ENCODE results near the gene FKBP5. TPM values are rescaled to one million over a fixed set of nuclear protein-coding genes. Genes with fewer than 3 reads are reported as not detected.

FKBP5 gene
- total and polyA plus RNA-seq, 12 donors: 19.7 to 234 (median 119) TPM

DNA sequence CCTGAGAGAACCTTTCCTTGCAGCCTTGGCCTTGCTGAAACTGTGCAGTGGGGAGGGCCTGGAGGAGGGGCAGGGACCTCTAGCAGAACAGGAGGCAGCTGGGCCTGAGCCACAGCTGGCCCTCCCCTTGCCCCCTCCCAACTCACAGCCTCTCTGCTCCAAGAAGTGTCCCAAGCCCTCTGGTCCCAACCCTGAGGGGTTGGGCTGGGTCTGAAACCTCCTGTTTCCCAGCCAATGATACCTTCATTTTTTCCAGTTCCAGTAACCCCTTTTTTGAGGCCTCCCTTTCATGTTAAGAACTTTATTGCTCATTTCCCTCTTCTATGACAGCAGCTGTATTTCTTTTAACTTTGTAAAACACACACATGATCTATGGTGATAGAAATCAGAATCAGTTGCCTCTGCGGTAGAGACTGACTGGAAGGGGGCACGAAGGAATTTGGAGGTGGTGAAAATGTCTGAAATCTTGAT is 30.2 kb upstream of the FKBP5 start:
- Histone ChIP-seq H3K4me1 (replicated peaks in 1 of 2) (peaks cover 26 to 58% of the 10 kb centered on the region in 2 donors), H3K36me3 (replicated peaks in 1 of 2) (no peaks in the 10 kb centered on the region), H3K27me3 (no peaks in the 10 kb centered on the region), H3K4me3 (peak overlapping the region in 1 of 4 donors; percentile 37), H3K27ac (peak overlapping the region; percentile 5 to 94 (median 67)), H3K9me3 (replicated peaks in 1 of 3) (no peaks in the 10 kb centered on the region)
- DNase-seq: no peak
- 56 to 75% (median 65%) methylated on average over 2 of the region's 2 CpGs for whole genome bisulfite sequencing, 4 donors
- no peak for TF ChIP-seq POLR2A (IDR thresholded peaks at IDR 0.05)
- TF ChIP-seq, protein P1, sequence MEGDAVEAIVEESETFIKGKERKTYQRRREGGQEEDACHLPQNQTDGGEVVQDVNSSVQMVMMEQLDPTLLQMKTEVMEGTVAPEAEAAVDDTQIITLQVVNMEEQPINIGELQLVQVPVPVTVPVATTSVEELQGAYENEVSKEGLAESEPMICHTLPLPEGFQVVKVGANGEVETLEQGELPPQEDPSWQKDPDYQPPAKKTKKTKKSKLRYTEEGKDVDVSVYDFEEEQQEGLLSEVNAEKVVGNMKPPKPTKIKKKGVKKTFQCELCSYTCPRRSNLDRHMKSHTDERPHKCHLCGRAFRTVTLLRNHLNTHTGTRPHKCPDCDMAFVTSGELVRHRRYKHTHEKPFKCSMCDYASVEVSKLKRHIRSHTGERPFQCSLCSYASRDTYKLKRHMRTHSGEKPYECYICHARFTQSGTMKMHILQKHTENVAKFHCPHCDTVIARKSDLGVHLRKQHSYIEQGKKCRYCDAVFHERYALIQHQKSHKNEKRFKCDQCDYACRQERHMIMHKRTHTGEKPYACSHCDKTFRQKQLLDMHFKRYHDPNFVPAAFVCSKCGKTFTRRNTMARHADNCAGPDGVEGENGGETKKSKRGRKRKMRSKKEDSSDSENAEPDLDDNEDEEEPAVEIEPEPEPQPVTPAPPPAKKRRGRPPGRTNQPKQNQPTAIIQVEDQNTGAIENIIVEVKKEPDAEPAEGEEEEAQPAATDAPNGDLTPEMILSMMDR (IDR thresholded peaks at IDR 0.05): no peak
- intact Hi-C loops (cut with DNase I): no loop called here

DNA sequence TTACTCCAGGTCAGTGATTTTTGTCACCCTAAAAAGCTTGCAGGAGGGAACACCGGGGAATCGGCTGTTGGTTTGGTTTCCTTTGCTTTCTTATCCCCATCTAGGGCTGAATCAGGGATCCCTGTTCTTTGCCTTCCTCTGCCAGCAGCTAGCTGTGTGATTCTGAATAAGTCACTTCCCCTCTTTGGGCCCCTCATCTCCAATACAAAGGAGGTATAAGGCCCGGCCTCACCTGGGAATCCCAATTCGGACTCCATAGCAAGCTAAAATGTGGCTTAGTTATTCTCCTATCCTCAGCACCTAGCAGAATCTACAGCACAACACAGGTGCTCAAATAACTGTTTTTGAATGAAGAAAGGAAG is 29.6 kb upstream of the FKBP5 start:
- no peaks in the 10 kb centered on the region for H3K27me3 ChIP-seq
- peak in 1 of 7 donors; percentile 1 for DNase-seq
- no peaks in the 10 kb centered on the region for H3K36me3 ChIP-seq (replicated peaks in 1 of 2)
- H3K9me3 ChIP-seq (replicated peaks in 1 of 3): no peaks in the 10 kb centered on the region
- 65 to 84% (median 80%) methylated on average over 3 to 4 of the region's 4 CpGs for WGBS, 4 donors
- H3K27ac ChIP-seq: peak overlapping the region in 3 of 5 donors; percentile 67 to 94 (median 80)
- H3K4me3 ChIP-seq: no peak overlapping the region
- TF ChIP-seq, protein P1 (IDR thresholded peaks at IDR 0.05): no peak
- no peak for TF ChIP-seq POLR2A (IDR thresholded peaks at IDR 0.05)
- intact Hi-C loops (cut with DNase I): no loop called here
- H3K4me1 ChIP-seq (replicated peaks in 1 of 2): peaks cover 26 to 52% of the 10 kb centered on the region in 2 donors

DNA sequence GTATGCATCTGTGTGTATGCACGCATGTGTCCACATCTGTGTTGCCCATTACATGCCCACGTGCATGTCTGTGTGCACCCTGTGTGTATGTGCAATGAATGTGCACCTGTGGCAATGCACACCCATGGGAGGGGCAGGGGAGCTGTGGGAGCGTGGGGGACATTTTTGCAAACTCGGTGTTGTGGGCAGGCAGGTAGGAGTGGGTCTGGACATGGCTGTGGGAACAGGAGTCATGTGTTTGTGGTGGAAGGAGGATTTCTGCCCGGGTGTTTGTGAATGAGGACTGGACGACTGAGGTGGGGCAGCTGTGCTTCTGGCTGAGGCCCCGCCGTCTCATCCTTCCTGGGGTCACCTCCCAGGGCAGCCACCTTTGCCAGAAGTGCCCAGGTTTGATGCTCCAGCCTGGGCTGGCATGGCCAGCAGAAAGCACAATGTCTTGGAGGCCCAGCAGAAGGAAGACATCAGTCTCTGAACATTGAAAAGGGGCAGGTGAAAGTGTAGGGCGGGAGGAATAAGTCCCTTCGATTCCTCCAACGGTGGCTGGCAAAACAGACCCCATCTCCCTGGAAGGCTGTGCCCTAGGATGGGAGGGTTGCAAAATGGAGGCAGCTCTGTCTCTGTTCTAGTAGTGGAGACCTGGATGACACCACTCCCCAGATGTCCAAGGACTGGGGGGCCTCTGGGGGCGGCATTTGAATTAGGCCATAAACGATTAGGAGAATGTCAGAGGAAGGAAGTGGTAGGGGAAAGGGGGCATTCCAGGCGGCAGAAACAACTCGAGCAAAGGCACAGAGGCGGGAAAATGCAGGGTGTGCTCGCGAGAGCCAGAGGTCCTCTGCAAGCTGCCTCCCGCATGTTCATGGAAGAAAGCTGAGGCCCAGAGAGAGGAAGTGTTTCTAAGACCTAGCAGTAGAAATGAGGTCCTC is 29.0 kb upstream of the FKBP5 start:
- DNase-seq: peak in 1 of 7 donors; percentile 13
- no peak for TF ChIP-seq POLR2A (IDR thresholded peaks at IDR 0.05)
- TF ChIP-seq, protein P1 (IDR thresholded peaks at IDR 0.05): no peak
- WGBS, 4 donors: 69 to 77% (median 75%) methylated on average over 19 of the region's 19 CpGs
- H3K27ac ChIP-seq: peak overlapping the region in 2 of 5 donors; percentile 80 to 94
- no peaks in the 10 kb centered on the region for H3K9me3 ChIP-seq (replicated peaks in 1 of 3)
- H3K36me3 ChIP-seq (replicated peaks in 1 of 2): no peaks in the 10 kb centered on the region
- no peak overlapping the region for H3K4me3 ChIP-seq
- no peaks in the 10 kb centered on the region for H3K27me3 ChIP-seq
- intact Hi-C loops (cut with DNase I): no loop called here
- H3K4me1 ChIP-seq (replicated peaks in 1 of 2): peaks cover 25 to 46% of the 10 kb centered on the region in 2 donors

DNA sequence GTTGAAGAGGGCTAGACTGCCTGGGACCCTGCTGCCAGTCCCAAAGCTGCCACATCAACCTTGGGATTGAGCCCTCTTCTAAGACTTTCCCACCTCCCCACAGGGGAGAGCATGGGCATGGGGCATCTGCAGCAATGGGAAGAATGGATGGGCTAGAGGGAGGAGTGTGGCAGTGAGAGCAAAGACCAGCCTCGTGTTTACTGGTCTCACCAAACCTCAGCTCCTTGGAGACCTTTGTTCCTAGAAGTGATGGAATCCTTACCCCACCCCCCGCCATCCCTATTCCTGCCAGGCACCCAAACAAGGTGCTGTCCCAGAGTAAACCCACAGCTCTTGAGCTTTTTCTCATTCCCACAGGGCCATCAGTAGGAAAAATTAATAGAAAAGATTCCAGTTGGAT is 28.1 kb upstream of the FKBP5 start:
- Histone ChIP-seq H3K4me1 (replicated peaks in 1 of 2) (peaks cover 19 to 38% of the 10 kb centered on the region in 2 donors), H3K27ac (no peak overlapping the region), H3K4me3 (no peak overlapping the region), H3K9me3 (replicated peaks in 1 of 3) (no peaks in the 10 kb centered on the region), H3K27me3 (no peaks in the 10 kb centered on the region), H3K36me3 (replicated peaks in 1 of 2) (no peaks in the 10 kb centered on the region)
- intact Hi-C loops (cut with DNase I): no loop called here
- 83 to 88% (median 85%) methylated on average over 2 of the region's 2 CpGs for WGBS, 4 donors
- no peak for TF ChIP-seq POLR2A (IDR thresholded peaks at IDR 0.05)
- TF ChIP-seq, protein P1 (IDR thresholded peaks at IDR 0.05): no peak
- peak in 1 of 7 donors; percentile 8 for DNase-seq

Measured in adrenal gland (tissue), 12 donors.